Subcutaneous adipose tissue (tissue), 4 donors: ENCODE results near the gene CENPT. TPM values are rescaled to one million over a fixed set of nuclear protein-coding genes. Genes with fewer than 3 reads are reported as not detected.

Experiments
- CTCF ChIP-seq: fragments of 450-650 bp; IDR thresholded peaks from one replicate; pipeline ENCODE4 v1.5.1; 2016; ENCODE audit warnings: low read depth, mild to moderate bottlenecking, control low read depth, antibody characterized with exemption, moderate library complexity
- total RNA-seq, 4 donors: library from RNA; depleted of rRNA; stranded (reverse); fragments of >200 nt; gene quantifications; one replicate each; pipeline ENCODE4 v1.1.0, GENCODE V29; 2016

Gene CENPT
- total RNA-seq, 4 donors from 2014 or later, result 22.8 to 48.0 (median 30.8) TPM

DNA sequence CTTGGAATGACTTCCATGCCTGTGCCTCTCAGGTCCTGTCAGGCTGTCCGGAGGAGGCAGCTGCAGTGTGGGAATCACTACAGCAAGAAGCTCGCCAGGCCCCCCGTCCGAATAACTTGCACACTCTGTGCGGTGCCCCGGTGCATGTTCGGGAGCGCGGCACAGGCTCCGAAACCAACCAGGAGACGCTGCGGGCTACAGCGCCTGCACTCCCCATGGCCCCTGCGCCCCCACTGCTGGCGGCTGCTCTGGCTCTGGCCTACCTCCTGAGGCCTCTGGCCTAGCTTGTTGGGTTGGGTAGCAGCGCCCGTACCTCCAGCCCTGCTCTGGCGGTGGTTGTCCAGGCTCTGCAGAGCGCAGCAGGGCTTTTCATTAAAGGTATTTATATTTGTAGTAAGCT lies 38.5 kb upstream of the CENPT start:
- no peak for TF ChIP-seq CTCF

GRCh38 chr16:67885545-67885944 lies 38.1 kb upstream of the CENPT start:
- no peak for TF ChIP-seq CTCF

DNA sequence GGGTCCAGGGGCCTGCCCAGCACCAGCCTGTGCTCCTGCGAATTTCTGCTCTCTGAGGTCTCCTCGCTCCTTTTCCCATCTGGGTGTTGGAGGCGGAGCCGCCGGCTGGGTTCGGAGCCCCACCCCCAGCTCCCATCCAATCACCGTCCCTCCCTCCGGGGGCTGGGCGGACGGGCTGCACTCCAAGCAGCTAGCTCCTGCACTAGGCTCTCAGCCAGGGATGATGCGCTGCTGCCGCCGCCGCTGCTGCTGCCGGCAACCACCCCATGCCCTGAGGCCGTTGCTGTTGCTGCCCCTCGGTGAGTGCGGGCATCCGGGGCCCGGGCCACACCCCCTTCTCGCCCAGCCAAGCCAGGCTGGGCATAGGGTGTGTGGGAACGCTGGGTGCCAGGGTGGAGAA lies 37.2 kb upstream of the CENPT start, which contains the start of gene NRN1L:
Gene NRN1L, plus strand, starts transcription at position 202 of the 400 bp plus-strand sequence. Its CDS starts 19 bp downstream, at position 221.
- no peak for TF ChIP-seq CTCF

DNA sequence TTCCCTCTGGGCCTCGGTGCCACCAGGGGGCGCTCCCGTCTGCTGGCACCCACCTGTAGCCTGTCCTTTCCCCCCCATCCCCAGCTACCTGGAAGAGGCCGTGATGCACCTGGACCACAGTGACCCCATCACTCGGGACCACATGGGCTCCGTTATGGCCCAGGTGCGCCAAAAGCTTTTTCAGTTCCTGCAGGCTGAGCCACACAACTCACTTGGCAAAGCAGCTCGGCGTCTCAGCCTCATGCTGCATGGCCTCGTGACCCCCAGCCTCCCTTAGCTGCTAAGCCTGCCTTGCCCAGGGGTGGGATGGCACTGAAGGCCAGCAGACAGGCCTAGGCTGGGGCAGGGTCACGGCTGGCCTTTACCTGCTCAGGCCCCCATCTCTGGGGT lies 36.4 kb upstream of the CENPT start:
- no peak for TF ChIP-seq CTCF

DNA sequence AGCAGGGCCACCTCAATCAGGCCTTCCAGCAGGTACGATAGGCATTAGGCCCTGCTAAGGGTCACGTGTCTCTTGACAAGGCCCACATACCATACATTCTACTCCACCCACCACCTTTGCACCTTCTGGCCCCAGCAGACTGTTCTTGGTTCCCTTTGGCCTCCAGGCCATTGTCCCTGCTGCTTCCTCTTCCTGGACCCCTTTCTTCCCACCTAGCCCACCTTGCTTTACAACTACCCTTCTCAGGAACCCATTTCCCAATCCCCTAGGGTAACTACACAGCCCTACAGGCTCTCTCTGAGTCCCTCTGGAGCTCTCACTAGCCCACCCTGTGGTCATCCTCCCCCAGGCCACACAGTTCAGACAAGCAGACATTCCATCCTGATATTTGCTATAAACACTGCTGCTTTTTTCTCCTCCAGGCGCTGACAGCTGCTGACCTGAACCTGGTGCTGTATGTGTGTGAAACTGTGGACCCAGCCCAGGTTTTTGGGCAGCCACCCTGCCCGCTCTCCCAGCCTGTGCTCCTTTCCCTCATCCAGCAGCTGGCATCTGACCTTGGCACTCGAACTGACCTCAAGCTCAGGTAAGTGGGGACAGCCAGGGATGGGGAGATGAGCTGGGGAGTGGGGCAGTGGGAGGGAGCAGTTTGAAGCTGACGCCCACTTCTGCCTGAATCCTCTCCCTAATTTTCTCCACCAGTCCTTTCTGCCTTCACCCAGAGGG lies 35.8 kb upstream of the CENPT start:
- no peak for TF ChIP-seq CTCF

GRCh38 chr16:67882374-67883145 lies 35.1 kb upstream of the CENPT start:
- no peak for TF ChIP-seq CTCF

DNA sequence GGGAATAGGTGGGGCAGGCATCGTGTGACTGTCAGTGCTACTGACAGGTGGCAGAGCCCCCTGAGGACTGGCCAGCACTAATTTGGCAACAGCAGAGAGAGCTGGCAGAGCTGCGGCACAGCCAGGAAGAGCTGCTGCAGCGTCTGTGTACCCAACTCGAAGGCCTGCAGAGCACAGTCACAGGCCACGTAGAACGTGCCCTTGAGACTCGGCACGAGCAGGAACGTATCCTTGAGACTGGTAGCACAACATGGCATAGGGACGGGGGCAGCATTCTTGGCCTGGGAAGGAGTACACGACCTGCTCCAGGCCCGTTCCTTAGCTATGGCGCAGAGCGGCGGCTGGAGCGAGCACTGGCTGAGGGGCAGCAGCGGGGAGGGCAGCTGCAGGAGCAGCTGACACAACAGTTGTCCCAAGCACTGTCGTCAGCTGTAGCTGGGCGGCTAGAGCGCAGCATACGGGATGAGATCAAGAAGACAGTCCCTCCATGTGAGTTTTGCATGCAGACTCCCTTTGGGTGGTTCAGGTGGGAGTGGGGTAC lies 34.2 kb upstream of the CENPT start:
- no peak for TF ChIP-seq CTCF
